GM12878 (cell line): ENCODE results near the gene ABCC1. TPM values are rescaled to one million over a fixed set of nuclear protein-coding genes. Genes with fewer than 3 reads are reported as not detected.

Experiments
- ATAC-seq: fragments of 200-7000 bp; cut with Tn5 transposase; 3 replicates; pipeline ENCODE4 v1.9.1; 2020; ENCODE audit warnings: mild to moderate bottlenecking, moderate library complexity
- BruUV-seq: library from RNA; stranded (reverse); fragments of 400-500 nt; replicated peaks from 2 replicates; lab custom pipeline; 2021; lab: Mats Ljungman, UMichigan
- CTCF ChIA-PET: fragments of 300-600 bp; sonication (Branson Sonifier 250); formaldehyde crosslinking; extraction: SDS; loops from one replicate; lab custom pipeline; 2021; ENCODE audit warnings: inconsistent platforms; lab: Yijun Ruan, JAX
- POLR2A ChIA-PET: fragments of 350-600 bp; formaldehyde crosslinking; extraction: SDS; loops from one replicate; lab custom pipeline; 2021; ENCODE audit warnings: inconsistent platforms; lab: Charles Lee
- RAD21 ChIA-PET: fragments of 300-600 bp; sonication (Branson Sonifier 250); formaldehyde crosslinking; loops from one replicate; lab custom pipeline; 2023; ENCODE audit warnings: antibody characterized with exemption; ENCODE audit not compliant: unreplicated experiment; lab: Charles Lee
- SMC1A ChIA-PET: fragments of 300-600 bp; sonication (Branson Sonifier 250); formaldehyde crosslinking; loops from one replicate; lab custom pipeline; 2023; ENCODE audit not compliant: unreplicated experiment, uncharacterized antibody; lab: Charles Lee
- DNase-seq: peaks from one replicate; pipeline ENCODE4 v3.0.0-alpha.2; 2011; ENCODE audit warnings: low read depth, low spot score
- FAIRE-seq: peaks from 3 replicates; lab custom pipeline; 2011; peaks lifted over from hg19 to GRCh38; lab: Jason Lieb, UNC
- H2AFZ ChIP-seq: 2 replicates; pipeline ENCODE4 v1.6.0; 2011; ENCODE audit warnings: low read depth, low read length, control low read depth; ENCODE audit not compliant: control insufficient read depth
- H3K27ac ChIP-seq: 2 replicates; pipeline ENCODE4 v1.5.1; 2011; ENCODE audit warnings: control low read depth; ENCODE audit not compliant: control insufficient read depth, insufficient read depth
- H3K27me3 ChIP-seq, 2 experiments: replicated peaks in 1 of 2; 2 replicates each; pipeline versions ENCODE4 v1.6.0 to v1.6.1; 2011; ENCODE audit warnings: low read length in 1 of 2; ENCODE audit not compliant: control insufficient read depth in 2 of 2, insufficient read depth in 2 of 2
- H3K36me3 ChIP-seq, 2 experiments: 2 replicates each; pipeline ENCODE4 v1.5.1; 2011; ENCODE audit warnings: low read length in 1 of 2; ENCODE audit not compliant: control insufficient read depth in 2 of 2, insufficient read depth in 2 of 2
- H3K4me1 ChIP-seq: 2 replicates; pipeline ENCODE4 v1.6.1; 2011; ENCODE audit warnings: mild to moderate bottlenecking, low read length, moderate library complexity, mixed read lengths; ENCODE audit not compliant: control insufficient read depth, insufficient read depth
- H3K4me2 ChIP-seq: 2 replicates; pipeline ENCODE4 v1.6.0; 2011; ENCODE audit warnings: control low read depth; ENCODE audit not compliant: control insufficient read depth, insufficient read depth
- H3K4me3 ChIP-seq: fragments of 200-600 bp; sonication (generic); 2 replicates; pipeline ENCODE4 v1.5.1; 2016
- H3K79me2 ChIP-seq: 2 replicates; pipeline ENCODE4 v1.6.0; 2011; ENCODE audit warnings: low read length; ENCODE audit not compliant: control insufficient read depth, insufficient read depth
- H3K9ac ChIP-seq: 2 replicates; pipeline ENCODE4 v1.8.0; 2011; ENCODE audit warnings: low read length, control low read depth, mixed read lengths; ENCODE audit not compliant: control insufficient read depth, insufficient read depth
- H3K9me3 ChIP-seq: replicated peaks from 3 replicates; pipeline ENCODE4 v1.5.1; 2011; ENCODE audit warnings: mild to moderate bottlenecking, low read length; ENCODE audit not compliant: control insufficient read depth, insufficient read depth
- H4K20me1 ChIP-seq: 2 replicates; pipeline ENCODE4 v1.6.0; 2011; ENCODE audit not compliant: control insufficient read depth, insufficient read depth
- BHLHE40 ChIP-seq, 2 experiments: fragments of 450-650 bp in 1 of 2; IDR thresholded peaks; 2 replicates each; pipeline ENCODE4 v1.6.1; 2011 to 2017; ENCODE audit warnings: low read depth in 2 of 2, borderline replicate concordance in 1 of 2, improper control_type of control experiment in 1 of 2, low read length in 1 of 2, mild to moderate bottlenecking in 1 of 2
- CBX5 ChIP-seq: sonication (generic); IDR thresholded peaks from 2 replicates; pipeline ENCODE4 v1.6.1; 2016; ENCODE audit warnings: low read depth, moderate library complexity, mild to moderate bottlenecking, inconsistent platforms
- CHD1 ChIP-seq: IDR thresholded peaks from 2 replicates; pipeline ENCODE4 v1.6.1; 2012; ENCODE audit warnings: low read depth, low read length, improper control_type of control experiment
- CHD4 ChIP-seq: fragments of 200-600 bp; sonication (generic); IDR thresholded peaks from 2 replicates; pipeline ENCODE4 v1.6.1; 2016; ENCODE audit warnings: mild to moderate bottlenecking
- CREM ChIP-seq: IDR thresholded peaks from 2 replicates; pipeline ENCODE4 v1.6.1; 2014; ENCODE audit warnings: antibody characterized with exemption, low read depth
- EED ChIP-seq: sonication (generic); IDR thresholded peaks from 2 replicates; pipeline ENCODE4 v1.6.1; 2016; ENCODE audit warnings: antibody characterized with exemption, low read depth
- KDM1A ChIP-seq: fragments of 200-600 bp; sonication (generic); IDR thresholded peaks from 2 replicates; pipeline ENCODE4 v1.6.1; 2016; ENCODE audit warnings: borderline replicate concordance
- MEF2B ChIP-seq: fragments of 450-650 bp; IDR thresholded peaks from 2 replicates; pipeline ENCODE4 v1.6.1; 2018; ENCODE audit warnings: mild to moderate bottlenecking, moderate library complexity; ENCODE audit not compliant: partially characterized antibody, poor library complexity, severe bottlenecking
- NBN ChIP-seq: fragments of 450-650 bp; IDR thresholded peaks from 2 replicates; pipeline ENCODE4 v1.6.1; 2016
- RBBP5 ChIP-seq: fragments of 200-600 bp; sonication (generic); conservative IDR thresholded peaks from 2 replicates; pipeline ENCODE4 v1.6.1; 2016
- SMAD5 ChIP-seq: IDR thresholded peaks from 2 replicates; pipeline ENCODE4 v1.6.1; 2016; ENCODE audit warnings: antibody characterized with exemption, low read depth
- STAT1 ChIP-seq: fragments of 450-650 bp; conservative IDR thresholded peaks from 2 replicates; pipeline ENCODE4 v1.6.1; 2014; ENCODE audit warnings: antibody characterized with exemption, mild to moderate bottlenecking
- TARDBP ChIP-seq: IDR thresholded peaks from 2 replicates; pipeline ENCODE4 v1.6.1; 2016; ENCODE audit warnings: borderline replicate concordance
- WGBS: methylation state at CpG from one replicate; pipeline ENCODE4 v1.1.6; 2016; ENCODE audit warnings: low lambda C conversion rate; ENCODE audit not compliant: insufficient replicate concordance, insufficient coverage; ENCODE audit errors: missing lambda C conversion rate; 5-methylcytosine and 5-hydroxymethylcytosine counted together
- in situ Hi-C: fragments of 300-500 bp; cut with MboI; formaldehyde crosslinking; loops from 9 replicates; pipeline ENCODE4 v1.14.3; 2018; ENCODE audit warnings: mixed read lengths
- intact Hi-C: fragments of 100-400 bp; cut with micrococcal nuclease; formaldehyde crosslinking; loops from one replicate; pipeline ENCODE4 v1.14.2; 2022; ENCODE audit not compliant: unreplicated experiment
- polyA plus RNA-seq, 11 experiments: library from polyadenylated mRNA; depleted of rRNA in 4 of 11; unstranded in 6 of 11; stranded (reverse) in 5 of 11; fragments of >200 nt; fragmentation: Nextera tagmentation in 4 of 11; fragmentation: Illumina TruSeq in 1 of 11; extraction: Ambion mirVana in 4 of 11; extraction: Trizol in 1 of 11; gene quantifications; 1 replicate in 1 of 11; 2 replicates in 10 of 11; pipeline versions ENCODE4 v1.2.1 to v1.2.3, GENCODE V29; 2011 to 2016; ENCODE audit warnings: inconsistent platforms in 2 of 11, missing spikeins in 2 of 11, low read depth in 1 of 11
- total RNA-seq, 4 experiments: library from RNA; depleted of rRNA in 3 of 4; stranded (reverse); fragments of >200 nt in 3 of 4; fragmentation: Illumina TruSeq in 1 of 4; extraction: Trizol in 1 of 4; gene quantifications; 2 replicates each; pipeline versions ENCODE4 v1.2.1 to v1.2.3, GENCODE V29; 2013 to 2021
- TF ChIP-seq, protein P1 (sequence below): fragments of 450-650 bp; IDR thresholded peaks from 2 replicates; pipeline ENCODE4 v1.6.1; 2017; ENCODE audit warnings: mild to moderate bottlenecking, moderate library complexity
- TF ChIP-seq, protein P2 (sequence below): IDR thresholded peaks from 2 replicates; pipeline ENCODE4 v1.6.1; 2012; ENCODE audit warnings: low read depth, low read length, improper control_type of control experiment

Gene ABCC1
- total and polyA plus RNA-seq, 10 of the 15 experiments (the other 5 are each of a cell fraction or from before 2014, with no cell fraction given): 3.2 to 44.6 (median 14.5) TPM

DNA sequence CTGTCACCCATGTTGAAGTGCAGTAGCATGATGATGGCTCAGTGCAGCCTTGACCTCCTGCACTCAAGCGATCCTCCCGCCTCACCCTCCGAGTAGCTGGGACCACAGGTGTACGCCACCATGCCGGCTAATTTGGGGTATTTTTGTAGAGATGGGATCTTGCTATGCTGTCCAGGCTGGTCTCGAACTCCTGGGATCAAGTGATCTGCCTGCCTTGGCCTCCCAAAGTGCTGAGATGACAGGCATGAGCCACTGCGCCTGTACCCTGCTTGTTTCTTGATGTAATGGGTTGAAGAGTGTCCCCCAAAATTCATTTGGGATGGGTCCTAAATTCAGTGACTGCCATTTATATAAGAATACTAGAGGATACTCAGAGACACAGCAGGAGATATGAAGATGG lies 216.7 kb downstream of the ABCC1 start:
- intact Hi-C loops: no loop called here
- TF ChIP-seq NBN (no peak), STAT1 (no peak), TARDBP (no peak), KDM1A (no peak), RBBP5 (no peak), CHD4 (no peak), CHD1 (no peak), MEF2B (no peak), CREM (no peak), CBX5 (no peak), SMAD5 (no peak), EED (no peak), BHLHE40 (IDR thresholded peaks at IDR 0.05; ENCODE audit: borderline replicate concordance in 1 of 2, low read depth in 2 of 2, low read length in 1 of 2) (no peak)
- TF ChIP-seq, protein P1, sequence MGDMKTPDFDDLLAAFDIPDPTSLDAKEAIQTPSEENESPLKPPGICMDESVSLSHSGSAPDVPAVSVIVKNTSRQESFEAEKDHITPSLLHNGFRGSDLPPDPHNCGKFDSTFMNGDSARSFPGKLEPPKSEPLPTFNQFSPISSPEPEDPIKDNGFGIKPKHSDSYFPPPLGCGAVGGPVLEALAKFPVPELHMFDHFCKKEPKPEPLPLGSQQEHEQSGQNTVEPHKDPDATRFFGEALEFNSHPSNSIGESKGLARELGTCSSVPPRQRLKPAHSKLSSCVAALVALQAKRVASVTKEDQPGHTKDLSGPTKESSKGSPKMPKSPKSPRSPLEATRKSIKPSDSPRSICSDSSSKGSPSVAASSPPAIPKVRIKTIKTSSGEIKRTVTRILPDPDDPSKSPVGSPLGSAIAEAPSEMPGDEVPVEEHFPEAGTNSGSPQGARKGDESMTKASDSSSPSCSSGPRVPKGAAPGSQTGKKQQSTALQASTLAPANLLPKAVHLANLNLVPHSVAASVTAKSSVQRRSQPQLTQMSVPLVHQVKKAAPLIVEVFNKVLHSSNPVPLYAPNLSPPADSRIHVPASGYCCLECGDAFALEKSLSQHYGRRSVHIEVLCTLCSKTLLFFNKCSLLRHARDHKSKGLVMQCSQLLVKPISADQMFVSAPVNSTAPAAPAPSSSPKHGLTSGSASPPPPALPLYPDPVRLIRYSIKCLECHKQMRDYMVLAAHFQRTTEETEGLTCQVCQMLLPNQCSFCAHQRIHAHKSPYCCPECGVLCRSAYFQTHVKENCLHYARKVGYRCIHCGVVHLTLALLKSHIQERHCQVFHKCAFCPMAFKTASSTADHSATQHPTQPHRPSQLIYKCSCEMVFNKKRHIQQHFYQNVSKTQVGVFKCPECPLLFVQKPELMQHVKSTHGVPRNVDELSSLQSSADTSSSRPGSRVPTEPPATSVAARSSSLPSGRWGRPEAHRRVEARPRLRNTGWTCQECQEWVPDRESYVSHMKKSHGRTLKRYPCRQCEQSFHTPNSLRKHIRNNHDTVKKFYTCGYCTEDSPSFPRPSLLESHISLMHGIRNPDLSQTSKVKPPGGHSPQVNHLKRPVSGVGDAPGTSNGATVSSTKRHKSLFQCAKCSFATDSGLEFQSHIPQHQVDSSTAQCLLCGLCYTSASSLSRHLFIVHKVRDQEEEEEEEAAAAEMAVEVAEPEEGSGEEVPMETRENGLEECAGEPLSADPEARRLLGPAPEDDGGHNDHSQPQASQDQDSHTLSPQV: no peak
- TF ChIP-seq, protein P2, sequence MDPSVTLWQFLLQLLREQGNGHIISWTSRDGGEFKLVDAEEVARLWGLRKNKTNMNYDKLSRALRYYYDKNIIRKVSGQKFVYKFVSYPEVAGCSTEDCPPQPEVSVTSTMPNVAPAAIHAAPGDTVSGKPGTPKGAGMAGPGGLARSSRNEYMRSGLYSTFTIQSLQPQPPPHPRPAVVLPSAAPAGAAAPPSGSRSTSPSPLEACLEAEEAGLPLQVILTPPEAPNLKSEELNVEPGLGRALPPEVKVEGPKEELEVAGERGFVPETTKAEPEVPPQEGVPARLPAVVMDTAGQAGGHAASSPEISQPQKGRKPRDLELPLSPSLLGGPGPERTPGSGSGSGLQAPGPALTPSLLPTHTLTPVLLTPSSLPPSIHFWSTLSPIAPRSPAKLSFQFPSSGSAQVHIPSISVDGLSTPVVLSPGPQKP: no peak
- CTCF ChIA-PET: no interaction called here
- RAD21 ChIA-PET: no interaction called here
- H3K4me1 ChIP-seq: no peaks in the 10 kb centered on the region
- no peaks in the 10 kb centered on the region for H3K79me2 ChIP-seq
- ATAC-seq: no peak
- H3K36me3 ChIP-seq: no peaks in the 10 kb centered on the region
- no TSS peak for BruUV-seq
- H3K4me2 ChIP-seq: no peak overlapping the region
- H3K4me3 ChIP-seq: no peak overlapping the region
- H4K20me1 ChIP-seq: no peaks in the 10 kb centered on the region
- H3K9me3 ChIP-seq: no peaks in the 10 kb centered on the region; the same call in 2 of the 3 replicates
- H3K27ac ChIP-seq: no peak overlapping the region
- FAIRE-seq: no peak
- SMC1A ChIA-PET: no interaction called here
- DNase-seq: no peak
- no peak overlapping the region for H3K9ac ChIP-seq
- H3K27me3 ChIP-seq: no peaks in the 10 kb centered on the region
- WGBS: 41% methylated on average over 7 of the region's 7 CpGs
- POLR2A ChIA-PET: no interaction called here
- no peak overlapping the region for H2AFZ ChIP-seq
- in situ Hi-C loops: no loop called here
